Effector memory CD4-positive, alpha-beta T cell (primary cell): ENCODE results near the gene LPCAT4.
A peak's percentile ranks its signal among the peaks of the same experiment; 100 is the strongest.

ENCODE experiments used
- DNase-seq, 3 donors: peaks; one replicate each; pipeline ENCODE4 v3.0.0-alpha.2; 2020
- H3K27ac ChIP-seq: 2 replicates; pipeline ENCODE4 v1.7.0; 2013; ENCODE audit warnings: mild to moderate bottlenecking, low read length, moderate library complexity; ENCODE audit not compliant: insufficient read depth, poor library complexity, severe bottlenecking
- H3K27me3 ChIP-seq: replicated peaks from 2 replicates; pipeline ENCODE4 v1.7.0; 2013; ENCODE audit warnings: mild to moderate bottlenecking, low read length; ENCODE audit not compliant: insufficient read depth, control insufficient read depth, poor library complexity, severe bottlenecking
- H3K36me3 ChIP-seq: 2 replicates; pipeline ENCODE4 v1.7.0; 2013; ENCODE audit warnings: mild to moderate bottlenecking, low read length, moderate library complexity; ENCODE audit not compliant: control insufficient read depth, insufficient read depth
- H3K4me1 ChIP-seq: 2 replicates; pipeline ENCODE4 v1.7.0; 2013; ENCODE audit warnings: low read length, mild to moderate bottlenecking; ENCODE audit not compliant: control insufficient read depth, insufficient read depth, poor library complexity, severe bottlenecking
- H3K4me3 ChIP-seq: 2 replicates; pipeline ENCODE4 v1.7.0; 2013; ENCODE audit warnings: low read length, low read depth, mild to moderate bottlenecking; ENCODE audit not compliant: insufficient read depth, poor library complexity, severe bottlenecking
- H3K9me3 ChIP-seq: 2 replicates; pipeline ENCODE4 v1.7.0; 2013; ENCODE audit warnings: mild to moderate bottlenecking, low read length, moderate library complexity; ENCODE audit not compliant: control insufficient read depth

LPCAT4 gene

DNA sequence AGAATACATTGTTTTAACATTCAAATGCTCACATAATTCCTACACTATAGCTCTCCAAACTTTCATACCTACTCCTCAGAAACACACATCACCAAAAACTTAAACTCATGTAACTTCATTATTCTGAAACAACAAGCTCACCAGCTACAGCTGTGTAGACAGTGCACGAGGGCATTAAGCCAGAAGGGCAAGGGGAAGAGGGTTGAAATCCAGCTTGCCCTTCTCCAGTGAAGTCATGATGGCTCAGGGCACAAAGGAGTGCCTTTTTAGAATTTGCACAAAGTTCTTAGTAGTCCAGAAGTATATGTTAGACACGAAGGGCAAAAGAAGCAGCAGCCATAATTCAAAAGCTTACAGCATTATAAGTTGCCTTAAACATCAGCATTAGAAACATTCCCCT is 38.0 kb downstream of the LPCAT4 start:
- Histone ChIP-seq H3K27ac (no peak overlapping the region), H3K4me1 (peaks cover 17% of the 10 kb centered on the region)

DNA sequence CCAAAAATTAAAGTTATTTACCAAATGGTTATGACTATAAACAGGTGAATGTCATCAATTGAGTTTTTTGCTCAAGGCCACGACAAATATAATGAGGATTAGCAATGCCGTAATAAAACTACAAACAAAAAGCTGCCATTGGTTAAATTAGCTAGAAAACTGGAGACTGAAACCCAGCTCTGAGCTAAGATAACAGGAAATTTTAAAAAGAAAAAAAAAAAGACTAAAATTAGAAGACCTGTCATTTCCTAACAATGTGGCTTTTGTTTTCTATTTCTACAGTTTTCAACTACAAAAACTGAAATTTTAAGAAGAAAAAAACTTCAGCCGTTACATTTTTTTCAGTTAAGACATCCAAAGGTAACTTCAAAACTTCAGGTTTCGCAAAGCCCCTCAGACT is 39.1 kb downstream of the LPCAT4 start:
- no peak for DNase-seq
- Histone ChIP-seq H3K27ac (peak overlapping the region; percentile 40), H3K4me3 (no peak overlapping the region)

More for the DNA sequence above, 38.0 kb downstream of the LPCAT4 start:
- Histone ChIP-seq H3K9me3 (no peaks in the 10 kb centered on the region), H3K36me3 (no peaks in the 10 kb centered on the region), H3K27me3 (no peaks in the 10 kb centered on the region), H3K4me3 (no peak overlapping the region)
- no peak for DNase-seq

DNA sequence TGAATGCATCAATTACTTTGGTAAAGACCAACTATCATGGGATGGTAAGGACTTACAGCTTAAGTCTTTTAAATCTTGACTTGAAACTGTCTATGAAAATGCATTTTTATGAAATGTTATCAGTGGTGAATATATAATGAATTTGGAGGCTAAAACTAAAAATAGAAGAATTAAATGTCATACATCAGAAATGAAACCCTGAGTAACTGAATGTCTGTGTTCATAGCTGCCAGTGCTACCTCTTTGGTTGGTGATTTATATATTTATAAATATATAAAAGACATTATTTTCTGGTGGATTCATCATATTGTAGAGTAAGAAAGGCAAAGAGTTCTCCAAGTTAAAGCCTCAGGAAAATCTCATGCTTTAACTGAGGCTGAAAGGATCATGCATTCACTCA is 41.6 kb downstream of the LPCAT4 start:
- Histone ChIP-seq H3K36me3 (no peaks in the 10 kb centered on the region), H3K27ac (no peak overlapping the region), H3K27me3 (no peaks in the 10 kb centered on the region), H3K4me1 (peaks cover 8% of the 10 kb centered on the region), H3K4me3 (no peak overlapping the region), H3K9me3 (no peaks in the 10 kb centered on the region)
- DNase-seq, result no peak

More for the DNA sequence above, 39.1 kb downstream of the LPCAT4 start:
- H3K36me3 ChIP-seq, result no peaks in the 10 kb centered on the region
- H3K27me3 ChIP-seq, result no peaks in the 10 kb centered on the region
- peaks cover 15% of the 10 kb centered on the region for H3K4me1 ChIP-seq
- no peaks in the 10 kb centered on the region for H3K9me3 ChIP-seq

- no peak for DNase-seq
- Histone ChIP-seq H3K36me3 (no peaks in the 10 kb centered on the region), H3K9me3 (no peaks in the 10 kb centered on the region), H3K4me3 (no peak overlapping the region), H3K27me3 (no peaks in the 10 kb centered on the region), H3K27ac (no peak overlapping the region), H3K4me1 (peaks cover 8% of the 10 kb centered on the region)
These were observed 42.1 kb downstream of the LPCAT4 start for GRCh38 chr15:34324933-34325332.

- no peak overlapping the region for H3K4me3 ChIP-seq
- H3K27ac ChIP-seq, result no peak overlapping the region
- no peak for DNase-seq
- H3K9me3 ChIP-seq, result no peaks in the 10 kb centered on the region
- H3K36me3 ChIP-seq, result no peaks in the 10 kb centered on the region
- no peaks in the 10 kb centered on the region for H3K27me3 ChIP-seq
- H3K4me1 ChIP-seq, result peaks cover 11% of the 10 kb centered on the region
These were observed 43.8 kb downstream of the LPCAT4 start for GRCh38 chr15:34323217-34323616.

- peak overlapping the region; percentile 76 for H3K4me3 ChIP-seq
- DNase-seq, result no peak
- peak overlapping the region; percentile 62 for H3K27ac ChIP-seq
- H3K36me3 ChIP-seq, result no peaks in the 10 kb centered on the region
- peaks cover 7% of the 10 kb centered on the region for H3K4me1 ChIP-seq
- no peaks in the 10 kb centered on the region for H3K9me3 ChIP-seq
- H3K27me3 ChIP-seq, result no peaks in the 10 kb centered on the region
These were observed 48.5 kb downstream of the LPCAT4 start for GRCh38 chr15:34318277-34319079.

DNA sequence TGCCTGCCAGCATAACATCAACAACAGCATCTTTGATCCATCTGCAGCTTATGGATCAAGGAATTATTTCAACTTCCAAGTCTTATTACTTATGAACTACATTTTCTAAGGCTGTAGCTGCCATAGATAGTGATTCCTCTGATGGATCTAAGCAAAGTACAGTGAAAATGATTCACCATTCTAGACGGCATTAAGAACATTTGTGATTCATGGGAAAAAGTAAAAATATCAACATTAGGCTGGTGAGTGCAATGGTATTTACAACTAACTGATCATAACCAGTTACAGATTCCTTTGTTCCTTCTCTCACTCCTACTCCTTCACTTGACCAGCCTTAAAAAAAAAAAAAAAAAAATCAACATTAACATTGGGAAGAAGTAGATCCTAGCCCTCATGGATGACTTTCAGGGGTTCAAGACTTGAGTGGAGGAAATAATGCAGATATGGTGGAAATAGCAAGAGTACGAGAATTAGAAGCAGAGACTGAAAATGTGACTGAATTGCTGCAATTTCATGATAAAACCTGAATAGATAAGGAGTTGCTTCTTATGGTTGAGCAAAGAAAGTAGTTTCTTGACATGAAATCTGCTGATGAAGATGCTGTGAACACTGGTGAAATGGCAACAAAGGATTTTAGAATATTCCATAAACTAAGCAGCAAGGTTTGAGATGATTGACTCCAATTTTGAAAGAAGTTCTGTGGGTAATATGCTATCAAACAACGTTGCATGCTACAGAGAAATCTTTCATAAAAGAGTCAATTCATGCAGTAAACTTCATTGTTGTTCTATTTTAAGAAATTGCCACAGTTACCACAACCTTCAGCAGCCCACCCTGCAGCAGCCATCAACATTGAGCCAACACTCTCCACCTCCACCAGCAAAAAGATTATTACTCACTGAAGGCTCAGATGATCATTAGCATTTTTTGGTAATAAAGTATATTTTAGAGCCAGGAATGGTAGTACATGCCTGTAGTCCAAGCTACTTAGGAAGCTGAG is 52.2 kb downstream of the LPCAT4 start:
- DNase-seq, result no peak
- Histone ChIP-seq H3K4me3 (no peak overlapping the region), H3K36me3 (peaks cover 3% of the 10 kb centered on the region), H3K27ac (no peak overlapping the region), H3K27me3 (no peaks in the 10 kb centered on the region), H3K4me1 (peaks cover 7% of the 10 kb centered on the region), H3K9me3 (no peaks in the 10 kb centered on the region)

GRCh38 chr15:34311563-34311962 is 55.4 kb downstream of the LPCAT4 start:
- Histone ChIP-seq H3K9me3 (no peaks in the 10 kb centered on the region), H3K4me3 (no peak overlapping the region), H3K36me3 (peaks cover 3% of the 10 kb centered on the region), H3K4me1 (no peaks in the 10 kb centered on the region), H3K27me3 (no peaks in the 10 kb centered on the region), H3K27ac (no peak overlapping the region)
- no peak for DNase-seq
